SH-SY5Y (cell line): ENCODE data around the gene OCIAD2.

Experiments used
- GATA2 ChIP-seq: IDR thresholded peaks from 2 replicates; pipeline ENCODE4 v1.6.1; 2011; ENCODE audit warnings: mild to moderate bottlenecking, low read depth, low read length
- GATA3 ChIP-seq: IDR thresholded peaks from 2 replicates; pipeline ENCODE4 v1.6.1; 2011; ENCODE audit warnings: low read depth, mild to moderate bottlenecking, low read length, moderate library complexity

The OCIAD2 gene

DNA sequence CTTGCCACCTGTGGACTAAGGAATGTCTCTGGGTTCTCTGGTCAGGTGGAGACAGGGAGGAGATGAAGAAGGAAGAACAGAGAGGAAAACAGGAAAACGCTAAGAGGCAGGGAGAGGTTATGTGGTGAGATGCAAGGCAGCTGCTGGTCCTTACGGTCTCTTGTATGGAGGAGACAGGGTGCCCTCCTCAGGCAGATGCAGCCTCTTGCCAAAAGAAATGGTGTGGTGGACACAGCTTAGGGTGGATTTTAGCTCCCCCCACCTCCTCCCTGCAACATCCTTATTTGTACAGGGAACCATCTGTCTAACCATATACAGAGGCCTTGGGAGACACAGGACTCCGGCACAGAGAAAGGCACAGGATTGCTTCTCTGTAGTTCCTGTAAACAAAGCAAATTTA is 9.7 kb downstream of the OCIAD2 start:
- TF ChIP-seq GATA2, result no peak
- TF ChIP-seq GATA3, result no peak

DNA sequence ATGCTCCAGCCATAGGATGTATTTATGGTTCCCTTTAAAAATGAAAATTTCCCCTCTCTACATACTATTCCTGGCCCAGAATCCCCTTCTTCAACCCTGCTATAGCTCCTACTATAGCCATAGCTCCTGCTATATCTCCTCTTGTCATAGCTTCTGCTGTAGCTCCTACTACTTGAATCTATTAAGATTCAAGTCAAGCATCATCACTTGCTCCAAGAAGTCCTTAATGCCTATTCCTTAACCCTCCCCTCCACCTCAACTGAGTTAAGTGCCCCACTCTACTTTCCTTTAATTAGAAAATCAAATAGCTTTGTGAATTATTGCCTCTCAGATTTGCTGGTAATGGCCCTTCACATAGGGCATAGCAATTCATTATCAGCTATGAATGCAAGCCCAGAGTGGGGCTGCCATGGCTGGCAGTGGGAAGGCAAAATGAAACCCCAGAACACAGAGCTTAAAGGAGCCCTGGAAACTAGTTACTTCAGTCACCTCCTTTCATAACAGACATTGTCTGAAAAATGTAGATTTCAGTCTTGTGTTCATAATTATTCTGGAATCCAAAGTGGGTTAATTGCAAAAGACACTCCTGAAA is 15.4 kb downstream of the OCIAD2 start:
- TF ChIP-seq GATA3 (no peak), GATA2 (no peak)

DNA sequence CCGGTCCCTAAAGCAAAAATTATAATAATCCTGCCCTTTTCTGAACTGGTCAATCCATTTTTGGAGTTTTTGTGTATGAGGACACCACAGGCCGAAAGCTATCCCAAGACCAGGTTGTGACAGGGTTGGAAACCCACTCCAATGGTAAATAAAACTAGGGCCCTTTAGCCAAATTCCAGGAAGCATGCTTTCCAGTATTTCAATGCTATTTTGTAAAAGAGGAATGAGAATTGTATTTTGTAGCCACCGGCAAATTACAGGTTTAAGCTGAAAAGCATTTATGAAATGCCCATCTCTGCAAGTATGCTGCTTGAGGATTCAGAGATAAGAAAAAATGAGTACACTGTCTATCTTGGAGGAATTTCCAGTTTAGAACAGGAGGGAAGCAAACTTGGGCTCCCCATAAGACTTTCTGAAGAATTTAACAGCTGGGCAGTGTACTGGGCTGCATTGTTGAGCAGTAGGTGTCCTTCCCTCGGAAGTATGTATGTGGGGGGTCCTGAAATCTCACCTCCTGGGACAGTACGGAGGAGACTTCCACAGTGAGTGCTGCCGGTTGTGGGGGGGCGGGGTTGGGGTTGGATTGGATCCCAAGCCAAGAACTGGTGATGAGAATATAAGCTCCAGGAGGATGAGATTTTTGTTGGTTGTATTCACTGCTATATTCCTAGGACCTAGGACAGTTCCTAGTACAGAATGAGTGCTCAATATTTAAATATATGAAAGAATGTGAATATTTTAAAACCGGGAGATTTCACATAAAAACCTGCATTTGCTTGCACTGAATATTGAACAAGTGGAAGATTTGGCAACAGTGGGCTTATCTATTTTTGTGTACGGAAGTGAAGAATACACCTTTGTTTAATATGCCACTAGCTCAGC is 26.8 kb downstream of the OCIAD2 start:
- no peak for TF ChIP-seq GATA2
- TF ChIP-seq GATA3, result no peak

DNA sequence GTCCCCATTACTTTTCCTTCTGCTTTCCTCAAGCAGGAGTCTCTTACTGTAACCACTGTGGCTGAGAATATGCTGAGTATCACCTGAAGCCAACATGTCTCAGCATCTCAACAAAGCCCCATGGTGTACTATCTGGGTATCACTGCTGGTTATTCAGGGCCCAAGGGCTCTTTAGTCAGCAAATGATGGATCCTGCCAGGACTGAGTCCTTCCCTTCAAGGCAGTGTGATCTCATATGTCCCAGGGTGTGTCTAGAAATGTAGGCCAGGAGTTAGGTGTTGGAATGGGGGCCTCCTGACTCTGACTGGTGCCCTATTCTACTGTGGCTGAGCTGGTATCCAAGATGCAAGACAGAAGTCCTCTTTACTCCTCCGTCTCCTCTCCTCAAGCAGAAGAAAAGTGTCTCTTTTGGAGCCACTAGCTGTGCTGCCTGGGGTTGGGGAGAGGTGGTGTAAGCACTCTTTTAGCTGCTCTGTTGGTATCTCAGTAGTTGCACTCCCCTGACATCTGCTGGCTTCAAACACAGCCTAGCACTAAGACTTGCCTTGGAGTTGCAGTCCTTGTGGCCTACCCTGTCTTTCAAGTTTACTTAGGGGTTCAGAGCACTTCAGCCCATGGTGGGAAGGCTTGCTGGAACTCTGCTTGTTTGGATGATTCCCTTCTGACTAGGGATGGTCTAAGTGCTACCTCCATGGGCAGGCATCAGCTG is 28.6 kb downstream of the OCIAD2 start:
- TF ChIP-seq GATA2 (no peak), GATA3 (no peak)

DNA sequence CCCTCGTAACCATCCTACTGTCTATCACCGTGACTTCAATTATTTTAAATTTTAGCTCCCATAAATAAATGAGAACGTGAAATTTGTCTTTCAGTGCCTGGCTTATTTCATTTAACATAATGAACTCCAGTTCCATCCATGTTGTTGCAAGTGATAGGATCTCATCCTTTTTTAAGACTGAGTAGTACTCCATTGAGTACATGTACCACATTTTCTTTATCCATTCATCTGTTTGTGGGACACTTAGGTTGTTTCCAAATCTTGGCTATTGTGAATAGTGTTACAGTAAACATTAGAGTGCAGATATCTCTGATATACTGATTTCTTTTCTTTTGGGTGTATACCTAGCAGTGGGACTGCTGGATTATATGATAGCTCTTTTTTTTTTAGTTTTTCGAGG is 42.8 kb downstream of the OCIAD2 start:
- no peak for TF ChIP-seq GATA2

DNA sequence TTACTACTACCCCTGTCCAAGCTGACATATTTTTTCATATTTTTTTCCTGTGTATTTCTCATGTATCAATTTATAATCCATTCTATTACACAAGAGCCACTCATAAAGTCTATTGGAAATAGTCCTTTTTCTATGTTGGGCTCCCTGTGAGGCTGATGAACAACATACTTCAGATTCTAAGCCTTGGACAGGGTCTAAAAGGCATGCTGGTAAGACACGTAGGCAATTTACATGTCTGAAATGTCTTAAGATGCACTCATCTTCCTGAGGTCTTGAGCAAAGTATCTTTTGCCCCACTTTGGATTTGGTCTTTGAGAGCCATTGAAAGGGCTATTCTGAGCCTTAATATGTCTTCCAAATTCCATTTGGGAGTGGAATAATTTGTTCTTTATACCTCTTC is 43.9 kb downstream of the OCIAD2 start:
- TF ChIP-seq GATA2 (no peak), GATA3 (no peak)

DNA sequence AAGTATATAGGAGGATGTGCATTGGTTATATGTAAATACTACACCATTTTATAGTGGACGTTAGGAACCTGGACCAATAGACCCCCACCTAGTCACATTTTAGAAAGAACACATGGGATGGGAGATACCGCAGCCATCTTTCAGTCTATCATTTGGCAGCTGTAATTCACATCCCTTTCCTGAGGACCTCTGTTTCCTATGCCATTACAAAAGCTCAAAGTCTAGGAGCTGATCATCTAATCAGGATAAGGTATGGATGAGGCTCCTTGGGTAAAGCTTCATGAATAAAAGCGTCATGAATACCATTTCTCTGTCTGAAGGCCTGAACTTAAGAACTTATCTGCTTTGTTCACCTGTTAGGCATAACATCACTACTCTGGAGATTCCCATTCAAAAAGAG is 44.5 kb downstream of the OCIAD2 start:
- TF ChIP-seq GATA2 (no peak), GATA3 (no peak)

DNA sequence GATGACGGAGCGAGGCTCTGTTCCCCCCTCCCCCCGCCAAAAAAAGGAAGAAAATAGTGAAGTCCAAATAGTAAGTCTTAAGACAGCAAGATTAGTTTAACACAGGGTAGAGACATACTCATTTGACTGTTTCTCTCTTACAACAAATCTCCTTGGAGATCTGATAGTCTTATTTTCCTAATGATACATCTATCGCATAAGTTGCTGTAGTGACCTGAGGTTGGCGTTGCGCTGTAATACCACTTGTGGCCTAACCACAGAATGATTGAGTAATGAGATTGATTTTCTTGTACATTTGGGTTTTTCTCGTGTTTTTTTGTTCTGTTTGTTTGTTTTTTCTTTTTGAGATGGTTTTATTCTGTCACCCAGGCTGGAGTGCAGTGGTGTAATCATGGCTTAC is 48.4 kb downstream of the OCIAD2 start:
- no peak for TF ChIP-seq GATA3

DNA sequence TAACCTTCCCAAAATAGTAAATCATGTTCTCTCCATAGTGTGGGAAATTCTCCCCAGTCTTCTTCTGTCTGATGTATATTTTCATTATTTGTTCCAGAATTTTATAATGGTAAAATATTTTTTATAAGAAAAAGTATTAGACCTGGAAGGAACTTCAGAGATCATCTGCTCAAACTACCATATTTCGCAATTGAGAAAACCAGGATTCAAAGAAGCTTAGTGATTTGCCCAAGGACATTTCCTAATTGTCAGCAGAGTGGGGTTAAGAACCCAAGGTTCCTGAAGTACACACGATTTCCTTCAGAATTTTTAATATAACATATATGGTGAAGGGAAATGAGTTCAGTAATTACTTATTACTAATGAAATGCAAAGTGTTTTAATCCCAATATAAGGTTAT is 51.6 kb downstream of the OCIAD2 start:
- no peak for TF ChIP-seq GATA2
- no peak for TF ChIP-seq GATA3

DNA sequence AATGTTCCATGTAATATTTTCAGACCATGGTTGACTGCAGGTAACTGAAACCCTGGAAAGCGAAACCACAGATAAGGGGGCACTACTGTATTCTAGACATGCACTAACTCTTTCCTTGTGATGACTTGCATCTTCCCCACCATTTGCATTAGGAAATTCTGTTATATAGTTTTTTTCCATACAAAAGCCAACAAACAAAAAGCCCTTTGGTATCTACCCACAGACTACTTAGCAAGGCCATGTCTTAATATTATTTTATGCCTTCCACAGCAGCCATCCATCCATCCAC is 52.2 kb downstream of the OCIAD2 start:
- TF ChIP-seq GATA2 (no peak), GATA3 (no peak)

DNA sequence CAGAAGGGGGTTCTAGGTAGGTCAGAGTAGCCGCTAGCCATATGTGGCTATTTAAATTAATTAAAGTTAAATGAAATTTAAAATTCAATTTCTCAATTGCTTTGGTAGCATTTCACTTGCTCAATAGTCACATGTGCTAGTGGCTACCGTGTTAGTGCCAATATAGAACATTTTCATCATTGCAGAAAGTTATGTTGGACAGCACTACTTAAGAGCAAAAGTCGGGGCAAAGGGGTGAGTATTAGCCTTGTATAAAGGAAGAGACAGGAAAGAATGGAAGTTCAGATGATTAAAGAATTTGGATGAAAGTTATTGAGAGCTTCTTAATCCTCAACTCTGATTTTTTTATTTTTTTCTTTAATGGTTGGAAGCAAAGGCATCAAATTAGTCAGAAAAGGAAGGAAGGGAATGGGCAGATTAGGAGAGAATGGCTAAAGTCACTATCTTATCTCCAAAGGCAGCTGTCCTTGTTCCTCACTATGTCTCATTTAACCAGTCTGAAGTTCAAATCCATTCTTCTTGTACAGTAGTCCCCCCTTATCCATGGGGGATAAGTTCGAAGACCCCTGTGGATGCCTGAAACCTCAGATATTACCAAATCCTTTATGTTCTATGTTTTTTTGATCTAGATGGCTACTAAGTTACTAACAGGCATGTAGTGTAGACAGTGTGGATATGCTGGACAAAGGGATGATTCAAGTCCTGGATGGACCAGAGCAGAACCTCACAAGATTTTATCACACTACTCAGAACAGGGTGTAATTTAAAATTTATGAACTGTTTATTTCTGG is 52.8 kb downstream of the OCIAD2 start:
- TF ChIP-seq GATA3, result no peak
- no peak for TF ChIP-seq GATA2

DNA sequence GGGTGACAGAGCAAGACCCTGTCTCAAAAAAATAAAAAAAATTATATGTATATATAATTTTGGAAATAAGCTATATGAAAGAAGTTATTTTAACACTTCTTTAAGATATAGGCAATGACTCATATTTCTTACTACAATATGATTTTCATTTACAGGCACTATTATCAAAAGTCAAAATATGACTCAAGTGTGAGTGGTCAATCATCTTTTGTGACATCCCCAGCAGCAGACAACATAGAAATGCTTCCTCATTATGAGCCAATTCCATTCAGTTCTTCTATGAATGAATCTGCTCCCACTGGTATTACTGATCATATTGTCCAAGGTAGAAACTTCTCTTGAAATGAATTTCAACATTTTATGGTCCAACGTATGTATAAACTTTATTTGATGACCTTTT is 54.9 kb downstream of the OCIAD2 start:
- TF ChIP-seq GATA2 (no peak), GATA3 (no peak)

DNA sequence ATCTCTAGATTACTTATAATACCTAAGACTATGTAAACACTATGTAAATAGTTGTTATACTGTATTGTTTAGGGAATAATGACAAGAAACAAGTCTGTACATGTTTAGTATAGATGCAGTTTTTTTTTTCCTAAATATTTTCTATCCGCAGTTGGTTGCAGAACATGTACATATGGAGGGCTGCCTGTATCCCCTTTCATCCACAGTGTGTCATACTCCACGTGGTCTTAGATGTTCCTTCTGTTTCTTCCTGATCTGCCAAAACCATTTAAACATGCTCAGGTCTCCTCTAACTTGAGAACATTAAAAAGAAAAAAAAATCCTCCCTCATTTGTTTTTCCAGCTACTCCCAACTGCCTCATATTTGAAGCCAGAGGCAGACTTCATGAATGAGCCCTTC is 61.7 kb downstream of the OCIAD2 start:
- no peak for TF ChIP-seq GATA2
- no peak for TF ChIP-seq GATA3

DNA sequence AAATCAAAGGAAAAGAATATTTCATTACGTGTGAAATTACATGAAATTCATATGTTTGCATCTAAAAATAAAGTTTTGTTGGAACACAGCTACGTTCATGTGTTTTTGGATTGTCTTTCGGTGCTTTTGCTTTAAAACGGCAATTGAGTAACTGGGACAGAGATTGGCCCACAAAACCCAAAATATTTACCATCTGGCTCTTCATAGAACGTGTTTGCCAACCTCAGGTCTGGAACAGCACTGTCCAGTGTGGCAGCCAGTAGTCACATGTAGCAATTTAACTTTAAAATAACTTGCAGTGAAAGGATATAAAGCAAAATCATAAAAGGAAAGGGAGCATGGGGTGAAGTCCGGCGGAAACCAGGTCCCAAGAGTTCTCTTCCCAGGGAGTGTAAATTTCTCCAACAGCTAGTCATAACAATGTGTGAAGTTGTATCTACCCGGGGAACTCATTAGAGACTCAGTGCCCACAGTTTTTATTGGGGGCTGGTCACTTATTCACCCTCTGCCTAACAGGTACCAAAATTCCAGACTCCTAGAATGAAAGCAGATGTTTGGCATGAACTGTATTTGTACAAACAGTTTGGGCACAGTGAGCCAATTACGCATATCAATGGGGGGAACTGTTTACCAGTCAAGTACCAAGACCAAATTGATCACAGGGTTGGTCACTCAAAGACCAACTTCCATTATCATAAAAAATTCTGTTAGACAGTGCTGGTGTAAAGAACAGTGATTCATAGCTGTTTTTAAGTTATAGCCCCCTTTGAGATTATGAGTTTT is 65.3 kb downstream of the OCIAD2 start:
- TF ChIP-seq GATA3 (no peak), GATA2 (no peak)

DNA sequence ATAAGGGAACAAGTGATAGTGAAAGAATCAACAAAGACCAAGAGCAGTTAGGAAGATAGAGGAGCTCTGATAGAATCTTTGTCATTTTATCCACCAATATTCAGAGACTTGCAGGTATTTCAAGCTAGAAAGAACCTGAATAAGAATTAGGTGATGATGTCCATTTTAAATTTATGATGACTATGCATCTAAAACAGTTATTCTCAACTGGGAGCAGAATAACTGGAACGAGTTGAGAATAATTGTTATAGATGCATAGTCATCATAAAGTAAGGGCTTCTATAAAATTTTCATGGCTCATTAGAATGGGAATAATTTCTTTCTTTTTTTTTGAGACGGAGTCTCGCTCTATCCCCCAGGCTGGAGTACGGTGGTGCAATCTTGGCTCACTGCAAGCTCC is 69.9 kb downstream of the OCIAD2 start:
- TF ChIP-seq GATA3 (no peak), GATA2 (no peak)
